Ovary (tissue), 3 donors: ENCODE data around the gene NAA35.

Experiments used
- CTCF ChIP-seq, 3 donors: fragments of 450-650 bp in 2 of 3; fragments of 200-600 bp in 1 of 3; IDR thresholded peaks; one replicate each; pipeline versions ENCODE4 v1.5.1 to v1.8.0; 2016 to 2022; ENCODE audit warnings: antibody characterized with exemption in 3 of 3, mild to moderate bottlenecking in 1 of 3
- POLR2A ChIP-seq: fragments of 450-650 bp; IDR thresholded peaks from one replicate; pipeline ENCODE4 v1.6.1; 2017; ENCODE audit warnings: antibody characterized with exemption, mild to moderate bottlenecking, moderate library complexity
- donor health status: DM: no; HTN: no; CAD: no.

GRCh38 chr9:86041311-86041741 lies 100.4 kb downstream of the NAA35 start:
- no peak for TF ChIP-seq CTCF (IDR thresholded peaks at IDR 0.05)
- no peak for TF ChIP-seq POLR2A
